ENCODE results near the gene UNC5B.

The UNC5B gene

GRCh38 chr10:71255808-71256660 lies 43.7 kb downstream of the UNC5B start:
- DNase-seq: peak in 1 of 2 experiments; percentile 26

GRCh38 chr10:71256661-71257318 lies 44.4 kb downstream of the UNC5B start:
- DNase-seq: no peak

GRCh38 chr10:71257319-71257997 lies 45.1 kb downstream of the UNC5B start:
- no peak for DNase-seq

- DNase-seq: no peak
Measured at GRCh38 chr10:71258046-71258445, 45.7 kb downstream of the UNC5B start.

- DNase-seq: no peak
Measured at GRCh38 chr10:71258446-71259145, 46.2 kb downstream of the UNC5B start.

- no peak for DNase-seq
Measured at GRCh38 chr10:71259282-71259681, 46.9 kb downstream of the UNC5B start.

- DNase-seq: no peak
Measured at GRCh38 chr10:71259815-71260501, 47.6 kb downstream of the UNC5B start.

- DNase-seq: no peak
Measured at GRCh38 chr10:71260622-71261325, 48.4 kb downstream of the UNC5B start.

GRCh38 chr10:71262027-71262426 lies 49.7 kb downstream of the UNC5B start:
- no peak for DNase-seq

- DNase-seq: no peak
Measured at GRCh38 chr10:71262817-71263216, 50.4 kb downstream of the UNC5B start.

GRCh38 chr10:71263376-71263775 lies 51.0 kb downstream of the UNC5B start:
- DNase-seq: no peak

- DNase-seq: no peak
Measured at GRCh38 chr10:71264345-71265200, 52.2 kb downstream of the UNC5B start.

GRCh38 chr10:71265201-71265575 lies 52.8 kb downstream of the UNC5B start:
- DNase-seq: no peak

- DNase-seq: no peak
Measured at GRCh38 chr10:71265618-71266146, 53.3 kb downstream of the UNC5B start.

- no peak for DNase-seq
Measured at GRCh38 chr10:71266147-71266917, 54.0 kb downstream of the UNC5B start.

GRCh38 chr10:71266918-71267442 lies 54.6 kb downstream of the UNC5B start:
- no peak for DNase-seq

GRCh38 chr10:71267508-71268240 lies 55.3 kb downstream of the UNC5B start:
- DNase-seq: no peak

- DNase-seq: no peak
Measured at GRCh38 chr10:71268247-71268691, 55.9 kb downstream of the UNC5B start.

GRCh38 chr10:71268758-71269157 lies 56.4 kb downstream of the UNC5B start:
- DNase-seq: no peak
